MCF 10A (cell line): Measurements from ENCODE around the gene CSNK1G1. TPM values are rescaled to one million over a fixed set of nuclear protein-coding genes. Genes with fewer than 3 reads are reported as not detected.
"Not testable (repeated sequence)": the region's sequence is repeated elsewhere in the genome, so short reads cannot be mapped to it uniquely, and the experiment has no call there.

ENCODE experiments used
- BruUV-seq: library from RNA; stranded (reverse); fragments of 400-500 nt; replicated peaks from 2 replicates; lab custom pipeline; 2021; lab: Mats Ljungman, UMichigan
- CTCF ChIA-PET: fragments of 300-600 bp; sonication (Branson Sonifier 250); formaldehyde crosslinking; extraction: SDS; loops from one replicate; lab custom pipeline; 2021; ENCODE audit warnings: antibody characterized with exemption, inconsistent platforms; lab: Yijun Ruan, JAX
- POLR2A ChIA-PET: fragments of 300-600, 350-650 bp; sonication (Branson Sonifier 250); formaldehyde crosslinking; extraction: SDS; loops from one replicate; lab custom pipeline; 2020; ENCODE audit warnings: antibody characterized with exemption, inconsistent platforms; lab: Yijun Ruan, JAX
- DNase-seq: peaks from one replicate; pipeline ENCODE4 v3.0.0-alpha.2; 2018; ENCODE audit not compliant: unreplicated experiment
- H3K27ac Mint-ChIP-seq: one replicate; pipeline ENCODE4 v1.8.0; 2022; ENCODE audit warnings: mild to moderate bottlenecking, low read depth, mixed read lengths; ENCODE audit not compliant: unreplicated experiment
- H3K27me3 Mint-ChIP-seq: one replicate; pipeline ENCODE4 v1.8.0; 2022; ENCODE audit warnings: mixed read lengths; ENCODE audit not compliant: insufficient read depth, unreplicated experiment
- H3K36me3 Mint-ChIP-seq: one replicate; pipeline ENCODE4 v1.8.0; 2022; ENCODE audit warnings: mild to moderate bottlenecking, moderate library complexity, mixed read lengths; ENCODE audit not compliant: insufficient read depth, unreplicated experiment
- H3K4me1 Mint-ChIP-seq: one replicate; pipeline ENCODE4 v1.8.0; 2022; ENCODE audit warnings: mixed read lengths; ENCODE audit not compliant: insufficient read depth, unreplicated experiment
- H3K4me3 Mint-ChIP-seq: one replicate; pipeline ENCODE4 v1.8.0; 2022; ENCODE audit warnings: mild to moderate bottlenecking, moderate library complexity, mixed read lengths; ENCODE audit not compliant: unreplicated experiment
- H3K9me3 Mint-ChIP-seq: one replicate; pipeline ENCODE4 v1.8.0; 2022; ENCODE audit warnings: mixed read lengths; ENCODE audit not compliant: unreplicated experiment
- CTCF ChIP-seq: fragments of 200-600 bp; IDR thresholded peaks from one replicate; pipeline ENCODE4 v1.8.0; 2022; ENCODE audit warnings: antibody characterized with exemption, mild to moderate bottlenecking; ENCODE audit not compliant: unreplicated experiment
- intact Hi-C: fragments of 100-400 bp; cut with micrococcal nuclease; formaldehyde crosslinking; loops from 2 replicates; pipeline ENCODE4 v1.14.1; 2022
- total RNA-seq: library from RNA; stranded (reverse); gene quantifications from 2 replicates; pipeline ENCODE4 v1.2.3, GENCODE V29; 2022

The CSNK1G1 gene
- total RNA-seq, 1 experiment from 2014 or later = 31.0 TPM

GRCh38 chr15:64125978-64126377 is 230.0 kb downstream of the CSNK1G1 start:
- Mint-ChIP-seq H3K4me1 (no peaks in the 10 kb centered on the region), H3K27ac (no peak overlapping the region), H3K4me3 (no peak overlapping the region), H3K36me3 (peaks cover 95% of the 10 kb centered on the region), H3K9me3 (no peaks in the 10 kb centered on the region), H3K27me3 (no peaks in the 10 kb centered on the region)
- intact Hi-C loops = no loop called here
- ChIA-PET CTCF (interaction anchor here (0.6 to 1.6 kb wide), 3 partner anchors 28 to 526 kb away, joined by 3 to 5 read pairs (median 4); no protein-coding TSS in a partner anchor), POLR2A (no interaction called here)
- no peak for TF ChIP-seq CTCF
- BruUV-seq = no TSS peak
- DNase-seq = no peak

DNA sequence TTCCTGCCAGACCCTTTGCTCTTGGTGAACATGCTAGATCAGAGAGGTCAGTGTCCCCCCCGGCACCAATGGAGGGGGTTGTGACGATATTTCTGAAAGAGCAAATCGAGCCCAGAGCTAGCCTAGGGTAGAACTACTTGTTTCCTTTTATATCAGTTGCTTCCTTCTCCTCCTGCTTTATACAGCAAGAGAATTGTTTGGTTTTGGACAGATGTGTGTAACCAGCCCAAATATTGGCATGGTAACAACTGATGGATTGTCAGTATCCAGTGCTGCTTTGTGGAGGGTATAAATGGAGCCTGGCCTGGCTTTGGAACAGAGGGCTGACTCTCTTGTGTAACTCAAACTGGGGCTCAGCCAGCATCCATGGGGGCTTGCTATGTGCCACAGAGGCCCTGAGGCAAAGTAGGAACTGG is 233.0 kb downstream of the CSNK1G1 start:
- intact Hi-C loops = no loop called here
- DNase-seq = no peak
- Mint-ChIP-seq H3K27me3 (no peaks in the 10 kb centered on the region), H3K4me3 (no peak overlapping the region), H3K27ac (no peak overlapping the region), H3K9me3 (no peaks in the 10 kb centered on the region), H3K36me3 (peaks cover 95% of the 10 kb centered on the region), H3K4me1 (no peaks in the 10 kb centered on the region)
- no peak for TF ChIP-seq CTCF
- BruUV-seq = no TSS peak
- CTCF ChIA-PET = interaction anchor here (1.2 to 1.4 kb wide), 2 partner anchors 30 to 55 kb away, joined by 4 to 6 read pairs; no protein-coding TSS in a partner anchor
- POLR2A ChIA-PET = interaction anchor here (0.7 to 2.1 kb wide), 3 partner anchors 10 to 40 kb away, joined by 3 to 8 read pairs (median 3); partner anchors contain the start of gene CIAO2A

DNA sequence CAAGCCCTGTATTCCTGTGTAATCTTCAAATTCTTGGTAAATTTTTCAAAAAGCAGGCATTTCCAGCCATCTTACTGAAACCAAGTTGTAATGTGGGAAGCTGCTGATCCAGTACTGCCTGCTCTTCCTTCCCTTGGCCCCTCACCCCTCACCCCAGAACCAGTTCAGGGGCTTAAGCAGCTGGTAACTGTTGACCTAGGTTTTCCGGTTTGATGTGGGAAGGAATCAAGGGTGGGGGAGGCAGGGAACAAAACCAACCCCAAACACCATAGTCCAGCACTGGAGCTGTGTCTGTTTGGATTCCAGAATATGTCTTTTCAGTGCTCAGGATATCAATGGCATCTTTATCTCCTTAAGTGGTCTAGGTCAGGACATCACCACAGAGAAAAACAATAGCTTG is 233.5 kb downstream of the CSNK1G1 start:
- no peak overlapping the region for H3K4me3 Mint-ChIP-seq
- H3K36me3 Mint-ChIP-seq = peaks cover 95% of the 10 kb centered on the region
- ChIA-PET CTCF (interaction anchor here (0.6 to 1.2 kb wide), 2 partner anchors 54 to 295 kb away, joined by 3 to 4 read pairs; no protein-coding TSS in a partner anchor), POLR2A (interaction anchor here (0.6 to 2.1 kb wide), 3 partner anchors 10 to 1469 kb away, joined by 3 to 8 read pairs (median 3); partner anchors contain the start of gene CIAO2A)
- no TSS peak for BruUV-seq
- no peaks in the 10 kb centered on the region for H3K27me3 Mint-ChIP-seq
- no peak for DNase-seq
- no peak for TF ChIP-seq CTCF
- intact Hi-C loops = no loop called here
- no peaks in the 10 kb centered on the region for H3K4me1 Mint-ChIP-seq
- H3K9me3 Mint-ChIP-seq = no peaks in the 10 kb centered on the region
- H3K27ac Mint-ChIP-seq = no peak overlapping the region

GRCh38 chr15:64121614-64122013 is 234.4 kb downstream of the CSNK1G1 start:
- CTCF ChIA-PET = interaction anchor here (0.6 kb wide), 1 partner anchor 294 kb away, joined by 3 read pairs; no protein-coding TSS in a partner anchor
- intact Hi-C loops = no loop called here
- Mint-ChIP-seq H3K4me1 (no peaks in the 10 kb centered on the region), H3K4me3 (no peak overlapping the region), H3K27me3 (no peaks in the 10 kb centered on the region), H3K27ac (no peak overlapping the region), H3K36me3 (peaks cover 94% of the 10 kb centered on the region), H3K9me3 (no peaks in the 10 kb centered on the region)
- BruUV-seq = no TSS peak
- DNase-seq = no peak
- POLR2A ChIA-PET = interaction anchor here (1.3 to 2.1 kb wide), 2 partner anchors 11 to 28 kb away, joined by 3 to 8 read pairs; partner anchors contain the start of gene CIAO2A
- no peak for TF ChIP-seq CTCF

DNA sequence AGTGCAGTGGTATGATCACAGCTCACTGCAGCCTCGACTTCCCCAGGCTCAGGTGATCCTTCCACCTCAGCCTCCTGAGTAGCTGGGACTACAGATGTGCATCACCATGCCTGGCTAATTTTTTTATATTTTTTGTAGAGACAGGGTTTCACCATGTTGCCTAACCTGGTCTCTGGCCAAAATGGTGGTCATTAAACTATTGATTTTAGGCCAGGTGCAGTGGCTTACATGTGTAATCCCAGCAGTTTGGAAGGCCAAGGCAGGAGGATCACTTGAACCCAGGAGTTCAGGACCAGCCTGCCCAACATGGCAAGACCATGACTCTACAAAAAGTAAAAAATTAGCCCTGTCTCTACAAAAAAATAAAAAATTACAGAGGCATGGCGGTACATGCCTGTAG is 235.7 kb downstream of the CSNK1G1 start:
- H3K27me3 Mint-ChIP-seq, H3K4me1 Mint-ChIP-seq, POLR2A ChIA-PET, DNase-seq, H3K27ac Mint-ChIP-seq, BruUV-seq, intact Hi-C loops, H3K4me3 Mint-ChIP-seq, H3K9me3 Mint-ChIP-seq: not testable (repeated sequence)
- H3K36me3 Mint-ChIP-seq = peaks cover 92% of the 10 kb centered on the region
- CTCF ChIA-PET = interaction anchor here (0.5 kb wide), 1 partner anchor 15 kb away, joined by 4 read pairs; no protein-coding TSS in a partner anchor
